GM23338 (cell line): ENCODE results near the gene RAB11FIP3.

Experiments used
- EZH2 ChIP-seq: fragments of 200-600 bp; sonication (generic); IDR thresholded peaks from one replicate; pipeline ENCODE4 v1.8.0; 2017; ENCODE audit warnings: antibody characterized with exemption, mild to moderate bottlenecking, low read depth; ENCODE audit not compliant: unreplicated experiment
- NANOG ChIP-seq: IDR thresholded peaks from 2 replicates; pipeline ENCODE4 v1.6.1; 2016; ENCODE audit warnings: antibody characterized with exemption, borderline replicate concordance
- POLR2AphosphoS5 ChIP-seq: IDR thresholded peaks from 2 replicates; pipeline ENCODE4 v1.6.1; 2016; ENCODE audit warnings: antibody characterized with exemption, low read depth
- REST ChIP-seq: IDR thresholded peaks from one replicate; pipeline ENCODE4 v1.6.1; 2018; ENCODE audit warnings: antibody characterized with exemption; ENCODE audit not compliant: unreplicated experiment
- TF ChIP-seq, protein P1 (sequence below), 2 experiments: fragments of 200-600 bp in 1 of 2; sonication (generic) in 1 of 2; conservative IDR thresholded peaks; 2 replicates each; pipeline versions ENCODE4 v1.5.1 to v1.6.1; 2016 to 2017; ENCODE audit warnings: antibody characterized with exemption in 2 of 2, low read depth in 2 of 2, mild to moderate bottlenecking in 2 of 2, moderate library complexity in 1 of 2
- TF ChIP-seq, protein P2 (sequence below): IDR thresholded peaks from 2 replicates; pipeline ENCODE4 v1.6.1; 2016; ENCODE audit warnings: antibody characterized with exemption

DNA sequence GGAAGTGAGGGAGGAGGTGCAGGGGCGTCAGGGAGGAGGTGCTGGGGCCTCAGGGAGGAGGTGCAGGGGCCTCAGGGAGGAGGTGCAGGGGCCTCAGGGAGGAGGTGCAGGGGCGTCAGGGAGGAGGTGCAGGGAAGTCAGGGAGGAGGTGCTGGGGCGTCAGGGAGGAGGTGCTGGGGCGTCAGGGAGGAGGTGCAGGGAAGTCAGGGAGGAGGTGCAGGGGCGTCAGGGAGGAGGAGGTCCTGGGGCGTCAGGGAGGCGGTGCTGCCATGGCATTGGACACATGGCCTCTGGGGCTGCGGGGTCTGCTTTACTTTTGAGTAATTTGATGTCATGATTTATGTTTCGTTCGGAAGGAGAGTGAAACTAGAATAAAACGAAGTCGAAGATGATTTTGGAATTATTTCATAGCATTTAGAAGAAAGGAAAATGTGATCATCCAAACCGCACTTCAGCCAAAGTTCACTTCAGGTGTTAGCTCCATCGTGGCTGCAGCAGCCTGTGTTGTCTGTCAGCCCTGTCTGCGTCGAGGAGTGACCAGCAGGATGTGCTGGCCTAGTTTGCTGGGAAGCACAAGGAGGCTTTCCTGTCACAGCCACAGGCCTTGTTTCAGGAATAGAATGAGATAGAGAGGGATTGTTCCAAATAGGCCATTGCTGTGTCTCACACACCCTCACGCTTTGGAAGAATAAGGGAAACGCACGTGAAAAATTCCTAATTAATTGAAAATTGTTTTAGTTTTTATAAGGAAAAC, 42.8 kb downstream of the RAB11FIP3 start:
- TF ChIP-seq, protein P1, sequence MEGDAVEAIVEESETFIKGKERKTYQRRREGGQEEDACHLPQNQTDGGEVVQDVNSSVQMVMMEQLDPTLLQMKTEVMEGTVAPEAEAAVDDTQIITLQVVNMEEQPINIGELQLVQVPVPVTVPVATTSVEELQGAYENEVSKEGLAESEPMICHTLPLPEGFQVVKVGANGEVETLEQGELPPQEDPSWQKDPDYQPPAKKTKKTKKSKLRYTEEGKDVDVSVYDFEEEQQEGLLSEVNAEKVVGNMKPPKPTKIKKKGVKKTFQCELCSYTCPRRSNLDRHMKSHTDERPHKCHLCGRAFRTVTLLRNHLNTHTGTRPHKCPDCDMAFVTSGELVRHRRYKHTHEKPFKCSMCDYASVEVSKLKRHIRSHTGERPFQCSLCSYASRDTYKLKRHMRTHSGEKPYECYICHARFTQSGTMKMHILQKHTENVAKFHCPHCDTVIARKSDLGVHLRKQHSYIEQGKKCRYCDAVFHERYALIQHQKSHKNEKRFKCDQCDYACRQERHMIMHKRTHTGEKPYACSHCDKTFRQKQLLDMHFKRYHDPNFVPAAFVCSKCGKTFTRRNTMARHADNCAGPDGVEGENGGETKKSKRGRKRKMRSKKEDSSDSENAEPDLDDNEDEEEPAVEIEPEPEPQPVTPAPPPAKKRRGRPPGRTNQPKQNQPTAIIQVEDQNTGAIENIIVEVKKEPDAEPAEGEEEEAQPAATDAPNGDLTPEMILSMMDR (conservative IDR thresholded peaks at IDR 0.05; ENCODE audit: low read depth in 2 of 2): no peak
- TF ChIP-seq, protein P2, sequence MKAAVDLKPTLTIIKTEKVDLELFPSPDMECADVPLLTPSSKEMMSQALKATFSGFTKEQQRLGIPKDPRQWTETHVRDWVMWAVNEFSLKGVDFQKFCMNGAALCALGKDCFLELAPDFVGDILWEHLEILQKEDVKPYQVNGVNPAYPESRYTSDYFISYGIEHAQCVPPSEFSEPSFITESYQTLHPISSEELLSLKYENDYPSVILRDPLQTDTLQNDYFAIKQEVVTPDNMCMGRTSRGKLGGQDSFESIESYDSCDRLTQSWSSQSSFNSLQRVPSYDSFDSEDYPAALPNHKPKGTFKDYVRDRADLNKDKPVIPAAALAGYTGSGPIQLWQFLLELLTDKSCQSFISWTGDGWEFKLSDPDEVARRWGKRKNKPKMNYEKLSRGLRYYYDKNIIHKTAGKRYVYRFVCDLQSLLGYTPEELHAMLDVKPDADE: no peak
- TF ChIP-seq REST: no peak
- TF ChIP-seq NANOG: no peak
- no peak for TF ChIP-seq POLR2AphosphoS5
- TF ChIP-seq EZH2: no peak
